ENCODE measurements around the gene RC3H2.

Gene RC3H2, protein sequence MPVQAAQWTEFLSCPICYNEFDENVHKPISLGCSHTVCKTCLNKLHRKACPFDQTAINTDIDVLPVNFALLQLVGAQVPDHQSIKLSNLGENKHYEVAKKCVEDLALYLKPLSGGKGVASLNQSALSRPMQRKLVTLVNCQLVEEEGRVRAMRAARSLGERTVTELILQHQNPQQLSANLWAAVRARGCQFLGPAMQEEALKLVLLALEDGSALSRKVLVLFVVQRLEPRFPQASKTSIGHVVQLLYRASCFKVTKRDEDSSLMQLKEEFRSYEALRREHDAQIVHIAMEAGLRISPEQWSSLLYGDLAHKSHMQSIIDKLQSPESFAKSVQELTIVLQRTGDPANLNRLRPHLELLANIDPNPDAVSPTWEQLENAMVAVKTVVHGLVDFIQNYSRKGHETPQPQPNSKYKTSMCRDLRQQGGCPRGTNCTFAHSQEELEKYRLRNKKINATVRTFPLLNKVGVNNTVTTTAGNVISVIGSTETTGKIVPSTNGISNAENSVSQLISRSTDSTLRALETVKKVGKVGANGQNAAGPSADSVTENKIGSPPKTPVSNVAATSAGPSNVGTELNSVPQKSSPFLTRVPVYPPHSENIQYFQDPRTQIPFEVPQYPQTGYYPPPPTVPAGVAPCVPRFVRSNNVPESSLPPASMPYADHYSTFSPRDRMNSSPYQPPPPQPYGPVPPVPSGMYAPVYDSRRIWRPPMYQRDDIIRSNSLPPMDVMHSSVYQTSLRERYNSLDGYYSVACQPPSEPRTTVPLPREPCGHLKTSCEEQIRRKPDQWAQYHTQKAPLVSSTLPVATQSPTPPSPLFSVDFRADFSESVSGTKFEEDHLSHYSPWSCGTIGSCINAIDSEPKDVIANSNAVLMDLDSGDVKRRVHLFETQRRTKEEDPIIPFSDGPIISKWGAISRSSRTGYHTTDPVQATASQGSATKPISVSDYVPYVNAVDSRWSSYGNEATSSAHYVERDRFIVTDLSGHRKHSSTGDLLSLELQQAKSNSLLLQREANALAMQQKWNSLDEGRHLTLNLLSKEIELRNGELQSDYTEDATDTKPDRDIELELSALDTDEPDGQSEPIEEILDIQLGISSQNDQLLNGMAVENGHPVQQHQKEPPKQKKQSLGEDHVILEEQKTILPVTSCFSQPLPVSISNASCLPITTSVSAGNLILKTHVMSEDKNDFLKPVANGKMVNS

DNA sequence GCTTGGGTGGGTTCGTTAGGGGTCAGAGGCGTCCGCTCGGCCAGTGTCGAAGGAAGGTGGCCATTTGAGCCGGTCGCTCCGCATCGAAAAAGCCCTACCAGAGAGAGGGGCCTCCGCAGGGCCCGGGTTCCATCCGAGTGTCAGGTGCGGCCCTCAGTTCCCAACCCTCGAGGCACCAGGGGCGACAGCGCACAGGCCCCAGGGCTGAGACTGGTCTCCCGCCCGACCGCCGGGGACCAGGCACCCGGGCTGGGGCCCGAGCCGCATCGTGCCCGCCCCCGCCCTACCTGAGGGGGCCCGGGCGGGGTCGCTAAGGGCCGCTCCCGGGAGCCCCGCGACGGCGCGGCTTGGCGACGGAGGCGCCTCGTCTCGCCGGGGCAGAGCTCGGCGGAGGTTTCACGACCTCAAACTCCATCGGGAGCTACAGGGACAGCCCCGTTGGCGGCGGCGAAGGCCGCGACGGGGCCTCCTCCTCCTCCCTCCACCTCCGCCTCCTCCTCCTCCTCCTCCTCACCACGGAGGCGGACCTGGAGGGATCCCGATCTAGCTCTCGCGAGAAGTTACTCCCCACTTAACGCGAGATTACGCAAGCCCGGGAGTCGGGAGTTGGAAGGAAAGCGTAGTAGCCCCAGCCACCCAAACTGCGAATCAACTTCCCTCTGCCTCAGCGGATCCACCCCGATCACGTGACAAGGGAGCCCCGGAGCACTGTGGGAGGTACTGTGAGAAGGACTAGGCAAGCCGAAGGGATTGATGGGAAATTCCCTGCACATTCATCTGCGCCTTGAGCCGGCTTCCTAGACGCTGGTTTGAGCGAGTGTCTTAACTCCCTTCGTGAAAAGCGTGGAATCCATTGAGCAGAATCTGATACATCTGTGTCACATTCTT is at the start of gene RC3H2:
RC3H2 (minus strand) TSS at position 537 of the 888 bp plus-strand sequence. CDS start 7,850 bp downstream, outside the sequence.
- FAIRE-seq: peak; percentile 96

GRCh38 chr9:122954253-122954691 is 49.1 kb upstream of the RC3H2 start:
- FAIRE-seq: no peak

DNA sequence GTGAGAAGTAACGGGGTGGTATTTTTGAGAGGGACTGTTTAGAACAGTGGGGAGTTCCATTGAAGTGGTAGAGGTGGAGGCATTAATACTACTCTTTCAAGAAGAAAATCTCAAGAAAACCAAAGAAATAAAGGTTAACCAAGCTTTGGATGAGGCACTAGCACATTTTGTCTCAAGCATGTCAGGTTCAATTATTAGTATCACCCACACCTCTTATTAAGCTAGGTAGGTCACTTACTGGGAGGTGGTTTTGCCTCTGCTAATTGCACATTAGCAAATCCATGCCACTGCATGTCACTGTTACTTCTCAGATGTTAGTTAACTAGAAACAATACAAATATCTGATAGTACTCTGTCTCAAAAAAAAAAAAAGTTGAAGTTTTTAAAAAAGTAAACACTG is 45.9 kb upstream of the RC3H2 start:
- FAIRE-seq: no peak

GRCh38 chr9:122950263-122950662 is 45.1 kb upstream of the RC3H2 start:
- FAIRE-seq: no peak

DNA sequence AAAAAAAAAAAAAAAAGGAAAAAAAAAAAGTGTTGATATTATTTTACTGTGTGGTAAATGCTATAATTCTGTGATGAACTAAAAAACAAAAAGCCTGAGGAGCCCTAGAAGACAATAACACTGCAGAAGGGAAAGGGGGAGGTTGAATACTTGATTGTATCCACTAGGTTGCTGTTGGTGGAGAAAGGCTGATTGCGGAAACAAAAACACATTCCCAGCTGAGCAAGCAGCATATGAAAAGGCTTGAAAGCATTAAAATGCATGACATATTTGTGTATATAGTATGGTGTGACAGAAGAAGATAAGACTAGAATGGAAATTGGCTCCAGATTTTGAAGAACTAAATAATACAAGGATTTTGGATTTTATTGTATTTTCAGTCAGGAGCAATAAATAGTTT is 44.5 kb upstream of the RC3H2 start:
- FAIRE-seq: no peak

GRCh38 chr9:122948313-122948712 is 43.2 kb upstream of the RC3H2 start:
- no peak for FAIRE-seq

DNA sequence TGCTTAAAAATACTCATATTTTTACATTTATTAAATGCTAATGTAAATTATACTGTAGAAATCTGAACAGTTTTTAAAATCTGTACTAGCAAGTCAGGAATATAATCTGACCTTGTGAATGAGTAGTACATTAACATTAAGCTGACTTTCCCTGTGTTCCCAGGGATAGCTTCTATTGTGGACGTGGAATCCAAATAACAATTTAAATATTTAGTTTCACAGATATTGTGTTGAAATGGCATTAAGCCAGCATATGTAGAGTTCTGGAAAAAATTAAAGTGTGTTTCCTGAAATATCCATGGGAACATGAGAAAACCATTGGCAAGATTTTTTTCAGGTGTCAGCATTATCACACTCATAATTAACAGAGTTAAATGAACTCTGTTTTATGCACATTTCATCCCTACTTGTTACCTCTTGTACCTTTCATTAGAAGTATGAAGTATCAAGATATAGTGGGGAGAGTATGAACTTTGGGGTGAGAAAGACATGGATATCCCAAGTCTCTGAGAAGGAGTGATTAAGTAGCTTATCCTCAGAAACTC is 41.4 kb upstream of the RC3H2 start:
- no peak for FAIRE-seq

GRCh38 chr9:122944960-122945888 is 40.1 kb upstream of the RC3H2 start:
- FAIRE-seq: no peak

DNA sequence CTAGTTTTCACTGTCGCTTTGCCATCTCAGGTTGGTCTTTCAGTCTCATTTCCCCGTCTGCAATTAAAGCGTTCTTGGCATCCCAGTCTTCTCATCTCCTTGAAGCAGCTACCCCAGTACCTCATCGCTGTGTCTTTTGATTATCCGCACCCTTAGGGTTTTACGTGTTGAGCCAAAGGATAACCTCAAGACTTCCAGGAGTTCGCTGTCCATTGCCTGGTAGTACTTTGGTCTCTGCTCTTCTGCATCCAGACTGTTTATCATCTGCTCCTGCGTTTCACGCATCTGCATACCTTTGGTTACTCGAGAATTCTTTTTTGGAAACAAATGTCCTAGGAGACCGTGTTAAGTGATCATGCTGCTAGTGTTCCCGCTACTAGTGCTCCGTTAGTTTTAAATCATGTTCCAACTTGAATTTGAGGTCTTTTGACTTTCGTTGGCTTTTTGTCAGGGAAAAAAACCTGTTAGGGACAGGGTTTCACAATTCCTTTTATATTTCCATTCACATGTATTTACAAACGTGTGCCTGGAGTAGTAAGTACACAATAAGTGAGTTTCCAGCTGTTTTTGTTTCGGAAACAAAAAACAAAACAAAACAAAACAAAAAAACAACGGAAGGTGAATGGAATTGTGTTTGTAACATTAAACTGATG is 36.5 kb upstream of the RC3H2 start:
- FAIRE-seq: no peak

DNA sequence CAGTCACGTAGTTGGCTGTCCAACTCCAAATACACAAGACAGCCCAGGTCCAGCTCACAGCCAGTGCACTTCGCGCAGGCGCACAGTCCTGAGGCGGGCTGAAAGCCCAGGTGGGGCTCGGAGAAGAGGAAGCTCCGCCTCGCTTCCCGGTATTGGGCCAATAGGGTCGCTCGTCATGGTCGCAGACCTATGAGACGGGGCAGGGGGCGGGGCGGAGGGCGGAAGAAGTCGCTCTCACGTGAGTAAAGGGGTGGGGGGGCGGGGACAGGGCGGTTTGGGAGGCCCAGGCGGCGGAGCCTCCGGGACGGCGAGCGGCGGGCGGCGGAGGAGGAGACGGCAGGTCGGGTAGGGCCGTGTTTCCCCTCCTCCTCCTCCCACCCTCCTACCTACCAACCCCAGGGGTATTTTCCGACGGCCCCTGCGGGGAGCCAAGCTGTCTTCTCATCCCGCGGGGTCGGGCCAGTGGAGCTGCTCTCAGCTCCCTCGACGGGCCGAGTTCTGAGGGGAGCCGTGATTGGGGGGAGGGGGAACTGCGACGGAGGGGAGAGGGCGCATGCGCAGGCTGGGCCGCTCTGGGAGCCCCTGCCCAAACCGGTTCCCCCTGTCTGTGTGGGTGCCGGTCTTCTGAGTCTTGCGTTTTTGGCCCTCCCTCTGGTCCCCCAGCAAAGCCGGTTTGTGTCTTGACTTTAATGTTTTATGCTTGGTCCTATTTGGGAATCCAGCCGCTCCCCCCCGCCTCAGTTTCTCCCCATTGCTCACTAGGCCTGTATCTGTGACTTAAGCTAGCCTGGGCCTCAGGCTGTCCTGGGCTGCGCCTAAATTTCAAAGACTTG is 35.8 kb upstream of the RC3H2 start, which contains the start of gene RABGAP1:
RABGAP1 (plus strand) TSS at position 272 of the 833 bp plus-strand sequence. CDS start 16,040 bp downstream, outside the sequence.
- FAIRE-seq: no peak

- no peak for FAIRE-seq
Observed at GRCh38 chr9:122940454-122940748, 35.2 kb upstream of the RC3H2 start.

- FAIRE-seq: no peak
Observed at GRCh38 chr9:122939601-122940000, 34.4 kb upstream of the RC3H2 start.

GRCh38 chr9:122936883-122937282 is 31.7 kb upstream of the RC3H2 start:
- FAIRE-seq: no peak

DNA sequence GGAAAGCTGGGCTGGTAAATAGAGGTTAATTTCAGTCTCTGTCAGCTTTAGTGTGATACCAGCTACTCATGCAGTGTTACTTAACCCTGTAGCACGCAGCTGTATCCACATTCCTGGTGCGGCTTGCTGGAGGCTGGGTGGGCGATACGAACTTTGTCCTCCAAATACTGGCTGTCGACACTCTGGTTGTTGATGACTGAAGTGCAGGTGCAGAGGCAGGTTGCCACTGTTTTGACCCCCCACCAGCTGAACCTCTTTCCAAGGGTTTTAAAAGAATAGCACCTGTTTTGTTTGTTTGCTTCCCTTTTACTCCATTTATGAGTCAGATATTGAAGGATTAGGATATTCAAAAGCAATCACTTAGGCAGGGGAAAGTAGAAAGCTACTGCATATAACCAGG is 31.3 kb upstream of the RC3H2 start:
- FAIRE-seq: no peak

DNA sequence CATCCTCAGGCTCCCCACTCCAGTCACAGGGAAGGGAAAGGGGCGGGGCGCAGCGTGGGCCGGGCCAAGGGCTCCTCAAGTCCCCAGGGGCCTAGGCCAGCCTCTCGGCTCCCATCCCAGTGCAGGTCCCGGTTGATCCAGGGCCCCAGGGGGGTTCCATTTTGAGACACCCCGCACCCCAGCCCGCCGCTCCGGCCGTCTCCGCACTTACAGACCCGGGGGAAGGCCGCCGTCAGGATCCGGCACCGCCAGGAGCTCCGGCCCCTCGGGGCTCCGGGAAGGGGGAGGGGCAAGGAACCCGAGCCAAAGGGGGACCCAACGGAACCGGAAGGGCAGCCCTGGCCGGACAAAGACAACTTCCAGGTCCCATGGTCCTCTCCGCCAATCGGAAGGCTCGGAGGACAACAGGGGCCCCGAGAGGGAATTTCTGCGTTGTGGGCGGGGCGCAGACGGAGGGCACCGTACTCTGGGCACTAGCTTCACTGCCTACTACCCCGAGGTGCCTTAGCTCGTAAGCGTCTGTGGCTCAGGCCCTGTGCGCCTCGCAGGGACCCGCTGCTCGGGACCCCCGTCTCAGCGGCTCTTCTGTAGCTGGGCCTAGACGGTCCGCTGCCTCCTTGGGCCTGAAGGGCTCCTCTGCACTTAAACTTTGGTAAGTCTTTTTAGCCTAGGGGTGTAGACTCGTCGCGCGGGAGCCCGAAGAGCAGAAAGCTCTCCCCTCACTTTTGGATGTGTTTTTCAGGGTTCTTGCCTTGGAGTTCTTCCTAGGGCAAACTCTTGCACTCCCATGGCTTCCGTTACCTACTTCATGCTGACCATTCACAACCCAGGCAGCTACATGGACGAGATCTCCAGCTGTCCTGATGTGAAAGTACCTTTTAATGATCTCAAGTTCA is 26.3 kb upstream of the RC3H2 start, which contains the start of gene ZBTB26:
ZBTB26 (minus strand) TSS at position 287 of the 896 bp plus-strand sequence. CDS start 11,578 bp downstream, outside the sequence.
- peak; percentile 19 for FAIRE-seq

GRCh38 chr9:122930541-122931225 is 25.5 kb upstream of the RC3H2 start:
- no peak for FAIRE-seq

DNA sequence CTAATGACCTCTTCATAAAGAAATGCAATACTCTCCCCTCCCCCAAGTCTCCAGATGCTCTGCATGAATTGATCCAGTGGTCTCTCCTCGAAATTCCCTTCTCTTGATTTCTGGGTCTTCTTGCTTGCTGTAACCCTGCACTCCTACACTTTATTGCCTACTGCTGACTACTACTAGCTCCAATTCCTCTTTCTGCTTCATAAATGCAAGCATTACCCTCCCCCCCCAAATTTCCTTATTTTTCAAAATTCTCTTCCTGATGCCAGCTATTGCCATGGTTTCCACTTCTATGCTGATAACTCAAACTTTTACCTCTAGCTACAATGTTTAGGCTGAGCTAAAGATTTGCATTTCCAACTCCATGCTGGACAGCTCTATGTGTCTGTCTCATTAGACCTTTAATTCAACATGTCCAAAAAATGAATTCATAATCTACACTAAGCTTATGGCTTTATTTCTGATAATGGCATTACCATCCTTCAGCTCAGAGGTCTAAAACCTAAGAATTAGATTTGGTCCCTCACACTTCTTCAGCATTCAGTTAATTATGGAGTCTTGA is 24.7 kb upstream of the RC3H2 start:
- no peak for FAIRE-seq
